Transverse colon (tissue), 4 donors: Measurements from ENCODE around the gene DMBT1. TPM values are rescaled to one million over a fixed set of nuclear protein-coding genes. Genes with fewer than 3 reads are reported as not detected.

Source experiments
- DNase-seq: peaks from one replicate; pipeline ENCODE4 v3.0.0-alpha.2; 2019
- H3K27ac ChIP-seq, 4 donors: fragments of 200-600 bp; sonication (generic); 2 replicates each; pipeline ENCODE4 v1.5.1; 2016 to 2018; ENCODE audit warnings: inconsistent platforms in 4 of 4
- H3K27me3 ChIP-seq: fragments of 200-600 bp; sonication (generic); 2 replicates; pipeline ENCODE4 v1.5.1; 2017; ENCODE audit warnings: inconsistent platforms
- H3K36me3 ChIP-seq, 4 donors: fragments of 200-600 bp; sonication (generic); 2 replicates each; pipeline ENCODE4 v1.5.1; 2017 to 2019; ENCODE audit warnings: inconsistent platforms in 4 of 4
- H3K4me1 ChIP-seq, 4 donors: fragments of 200-600 bp; sonication (generic); 2 replicates each; pipeline ENCODE4 v1.5.1; 2017 to 2020; ENCODE audit warnings: inconsistent platforms in 4 of 4
- H3K4me3 ChIP-seq, 4 donors: fragments of 200-600 bp; sonication (generic); 1 replicate in 1 of 4; 2 replicates in 3 of 4; pipeline versions ENCODE4 v1.5.1 to v1.6.1; 2017 to 2019; ENCODE audit warnings: inconsistent platforms in 4 of 4
- H3K9me3 ChIP-seq, 2 donors: fragments of 200-600 bp; sonication (generic); 2 replicates each; pipeline ENCODE4 v1.5.1; 2017 to 2019; ENCODE audit warnings: inconsistent platforms in 2 of 2
- CTCF ChIP-seq, 5 experiments: fragments of 200-600 bp in 3 of 5; fragments of 450-650 bp in 2 of 5; sonication (generic) in 3 of 5; IDR thresholded peaks; 1 replicate in 2 of 5; 2 replicates in 3 of 5; pipeline ENCODE4 v1.5.1; 2016 to 2017; ENCODE audit warnings: antibody characterized with exemption in 5 of 5, inconsistent platforms in 3 of 5, mild to moderate bottlenecking in 2 of 5, moderate library complexity in 1 of 5
- EP300 ChIP-seq: sonication (generic); formaldehyde crosslinking; IDR thresholded peaks from one replicate; pipeline ENCODE4 v1.6.1; 2017; ENCODE audit warnings: antibody characterized with exemption, low read depth
- POLR2A ChIP-seq: fragments of 450-650 bp; IDR thresholded peaks from one replicate; pipeline ENCODE4 v1.6.1; 2016; ENCODE audit warnings: antibody characterized with exemption, mild to moderate bottlenecking, moderate library complexity
- POLR2AphosphoS5 ChIP-seq, 3 donors: sonication (generic); formaldehyde crosslinking; IDR thresholded peaks; one replicate each; pipeline ENCODE4 v1.6.1; 2016; ENCODE audit warnings: antibody characterized with exemption in 3 of 3
- WGBS, 2 donors: methylation state at CpG; one replicate each; pipeline ENCODE4 v1.1.5; 2018; ENCODE audit warnings: low coverage in 1 of 2; 5-methylcytosine and 5-hydroxymethylcytosine counted together
- in situ Hi-C, 4 donors: fragments of 200-750 bp; cut with MboI; loops; one replicate each; pipeline versions ENCODE4 v1.15.0 to v1.15.1; 2017; ENCODE audit warnings: low sequenced_read_pairs in 3 of 4, low pct_ligation_motif_present in 1 of 4, low pct_unique_long_range_greater_than_20kb in 1 of 4
- intact Hi-C: fragments of 100-400 bp; cut with DNase I; formaldehyde crosslinking; loops from one replicate; pipeline ENCODE4 v1.15.1; 2023; ENCODE audit warnings: low total_unique reads
- total RNA-seq, 4 donors: library from RNA; depleted of rRNA; stranded (reverse); fragments of >200 nt; gene quantifications; one replicate each; pipeline ENCODE4 v1.1.0, GENCODE V29; 2016

Gene DMBT1
- total RNA-seq, 4 donors from 2014 or later = 42.2 to 124 (median 68.5) TPM

- H3K4me3 ChIP-seq = no peak overlapping the region
- no peak for DNase-seq
- peaks cover 8% of the 10 kb centered on the region for H3K27me3 ChIP-seq
- H3K4me1 ChIP-seq = peaks cover 0 to 12% (median 2%) of the 10 kb centered on the region in 4 donors
- H3K9me3 ChIP-seq = no peaks in the 10 kb centered on the region
- H3K27ac ChIP-seq = no peak overlapping the region
- in situ Hi-C loops (loop anchor here (5.0 to 25.0 kb wide), 5 partner anchors 38 to 278 kb away; no protein-coding TSS in a partner anchor), intact Hi-C loops (loop anchor here (5.0 to 10.0 kb wide), 2 partner anchors 130 to 268 kb away; no protein-coding TSS in a partner anchor)
- H3K36me3 ChIP-seq = no peaks in the 10 kb centered on the region
- TF ChIP-seq CTCF (IDR thresholded peaks at IDR 0.05) (no peak), EP300 (no peak), POLR2AphosphoS5 (IDR thresholded peaks at IDR 0.05) (no peak), POLR2A (no peak)
Observed at GRCh38 chr10:122564980-122565379, 4.4 kb downstream of the DMBT1 start.

GRCh38 chr10:122565766-122566206 lies 5.2 kb downstream of the DMBT1 start:
- intact Hi-C loops (loop anchor here (5.0 to 10.0 kb wide), 2 partner anchors 131 to 268 kb away; no protein-coding TSS in a partner anchor), in situ Hi-C loops (loop anchor here (5.0 to 25.0 kb wide), 5 partner anchors 38 to 278 kb away; no protein-coding TSS in a partner anchor)
- Histone ChIP-seq H3K4me3 (peak overlapping the region in 1 of 4 donors; percentile 7), H3K27ac (no peak overlapping the region), H3K36me3 (no peaks in the 10 kb centered on the region), H3K27me3 (peaks cover 8% of the 10 kb centered on the region), H3K4me1 (peaks cover 0 to 12% (median 2%) of the 10 kb centered on the region in 4 donors), H3K9me3 (no peaks in the 10 kb centered on the region)
- 20 to 31% methylated on average over 7 to 13 of the region's 13 CpGs for WGBS, 2 donors
- TF ChIP-seq POLR2AphosphoS5 (IDR thresholded peaks at IDR 0.05) (no peak), POLR2A (no peak), EP300 (no peak), CTCF (IDR thresholded peaks at IDR 0.05) (peak; percentile 78 to 87 (median 81))
- DNase-seq = peak; percentile 83

GRCh38 chr10:122566632-122567031 lies 6.1 kb downstream of the DMBT1 start:
- H3K27me3 ChIP-seq = peaks cover 8% of the 10 kb centered on the region
- H3K4me1 ChIP-seq = peaks cover 0 to 9% (median 2%) of the 10 kb centered on the region in 4 donors
- no peak overlapping the region for H3K4me3 ChIP-seq
- intact Hi-C loops = loop anchor here (5.0 to 10.0 kb wide), 2 partner anchors 132 to 269 kb away; no protein-coding TSS in a partner anchor
- DNase-seq = no peak
- H3K27ac ChIP-seq = no peak overlapping the region
- H3K9me3 ChIP-seq = no peaks in the 10 kb centered on the region
- 83 to 89% methylated on average over 1 of the region's 1 CpG for WGBS, 2 donors
- TF ChIP-seq EP300 (no peak), POLR2A (no peak), CTCF (IDR thresholded peaks at IDR 0.05) (no peak), POLR2AphosphoS5 (IDR thresholded peaks at IDR 0.05) (no peak)
- H3K36me3 ChIP-seq = no peaks in the 10 kb centered on the region
- in situ Hi-C loops = loop anchor here (5.0 to 25.0 kb wide), 5 partner anchors 39 to 279 kb away; no protein-coding TSS in a partner anchor

- in situ Hi-C loops (loop anchor here (5.0 to 25.0 kb wide), 5 partner anchors 40 to 280 kb away; no protein-coding TSS in a partner anchor), intact Hi-C loops (loop anchor here (5.0 to 10.0 kb wide), 2 partner anchors 132 to 270 kb away; no protein-coding TSS in a partner anchor)
- Histone ChIP-seq H3K27me3 (peaks cover 4% of the 10 kb centered on the region), H3K9me3 (no peaks in the 10 kb centered on the region), H3K4me1 (peaks cover 0 to 9% (median 2%) of the 10 kb centered on the region in 4 donors), H3K4me3 (no peak overlapping the region), H3K27ac (no peak overlapping the region), H3K36me3 (no peaks in the 10 kb centered on the region)
- WGBS, 2 donors = 86% methylated on average over 4 of the region's 5 CpGs; no CpG with 5 or more reads in 1 of the 2 donors
- TF ChIP-seq POLR2AphosphoS5 (IDR thresholded peaks at IDR 0.05) (no peak), CTCF (IDR thresholded peaks at IDR 0.05) (peak; percentile 32 to 61 (median 49))
- peak; percentile 30 for DNase-seq
Observed at GRCh38 chr10:122567056-122567660, 6.6 kb downstream of the DMBT1 start.
